Right ventricle myocardium superior (tissue), 1 donor: ENCODE measurements around the gene DKK3. TPM values are rescaled to one million over a fixed set of nuclear protein-coding genes. Genes with fewer than 3 reads are reported as not detected.

Source experiments
- ATAC-seq: fragments of 200-7000 bp; cut with Tn5 transposase; one replicate; pipeline ENCODE4 v1.9.1; 2020; ENCODE audit warnings: mild to moderate bottlenecking; ENCODE audit not compliant: poor library complexity
- DNase-seq: peaks from one replicate; pipeline ENCODE4 v3.0.0-alpha.2; 2020
- intact Hi-C: fragments of 100-400 bp; cut with DNase I; formaldehyde crosslinking; loops from one replicate; pipeline ENCODE4 v1.11.2; 2022
- total RNA-seq: library from RNA; stranded (reverse); fragmentation: NEBNext Ultra II Directional; extraction: Animal tissue kit (Norgen Biotek cat#: 25700); gene quantifications from one replicate; pipeline ENCODE4 v1.2.1, GENCODE V29; 2021
- donor health status: DM: no; HTN: yes; CAD: no; lungs with severe emphysema.

The DKK3 gene
- total RNA-seq, 1 donor from 2014 or later: 520 TPM

DNA sequence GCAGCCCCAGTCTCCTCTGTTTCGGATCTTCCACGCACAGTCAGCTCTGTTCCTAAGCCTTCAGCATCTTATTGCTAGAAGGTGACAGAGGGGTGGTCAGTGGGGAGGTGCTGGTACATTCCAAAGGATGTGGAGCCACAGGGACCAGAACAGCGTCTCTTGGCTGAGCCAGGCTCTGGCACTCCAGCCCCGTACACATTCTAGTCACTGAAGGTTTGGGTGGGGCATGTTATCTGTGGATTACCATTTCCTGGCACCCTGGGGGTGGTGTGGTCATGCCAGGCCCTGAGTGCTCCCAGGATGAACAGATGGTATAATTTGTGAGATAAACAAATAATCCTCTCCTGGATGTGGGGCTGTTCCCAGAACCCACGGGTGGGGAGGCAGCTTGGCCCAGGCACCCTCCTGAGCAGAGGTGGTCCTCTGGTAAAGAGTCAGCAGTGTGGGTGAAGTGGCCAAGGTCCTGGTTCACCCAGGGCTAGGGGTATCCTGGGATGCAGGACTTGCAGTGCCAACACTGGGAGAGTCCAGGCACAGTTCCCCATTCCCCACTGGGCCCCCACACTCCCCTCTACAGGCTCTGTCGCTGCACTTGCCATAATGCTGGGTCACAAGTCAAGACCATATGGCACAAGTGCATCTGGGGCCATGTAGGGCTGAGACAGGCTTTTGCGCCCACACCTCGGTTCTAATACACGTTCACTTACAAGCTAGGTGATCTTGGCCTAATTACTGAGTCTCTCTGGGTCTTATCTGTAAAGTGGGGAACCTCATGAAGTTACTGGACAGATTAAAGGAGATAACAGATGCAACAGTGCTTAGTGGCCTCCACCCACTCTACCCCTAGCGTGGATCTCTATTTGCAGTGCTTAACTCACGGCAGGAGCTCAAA is 33.0 kb downstream of the DKK3 start:
- intact Hi-C loops: no loop called here
- ATAC-seq: no peak
- no peak for DNase-seq

DNA sequence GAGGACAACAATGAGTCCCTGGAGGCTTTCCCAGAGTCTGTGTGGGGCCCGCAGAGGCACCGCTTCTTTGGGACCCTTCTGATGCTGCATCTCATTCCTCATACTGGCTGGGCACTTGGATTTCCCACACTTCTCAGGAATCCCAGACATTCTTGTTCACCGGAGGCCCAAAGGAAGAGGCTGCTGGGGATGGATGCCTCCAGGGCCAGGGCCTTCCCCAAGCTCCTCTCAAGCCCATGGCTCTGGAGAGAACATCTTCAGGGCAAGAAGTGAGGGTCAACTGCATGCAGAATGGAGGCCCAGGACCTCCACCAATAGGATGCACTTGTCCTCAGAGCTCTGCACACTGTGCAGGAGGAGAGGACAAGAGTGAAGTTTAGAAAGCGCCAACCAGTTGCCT is 34.6 kb downstream of the DKK3 start:
- no peak for DNase-seq
- no peak for ATAC-seq
- intact Hi-C loops: no loop called here

DNA sequence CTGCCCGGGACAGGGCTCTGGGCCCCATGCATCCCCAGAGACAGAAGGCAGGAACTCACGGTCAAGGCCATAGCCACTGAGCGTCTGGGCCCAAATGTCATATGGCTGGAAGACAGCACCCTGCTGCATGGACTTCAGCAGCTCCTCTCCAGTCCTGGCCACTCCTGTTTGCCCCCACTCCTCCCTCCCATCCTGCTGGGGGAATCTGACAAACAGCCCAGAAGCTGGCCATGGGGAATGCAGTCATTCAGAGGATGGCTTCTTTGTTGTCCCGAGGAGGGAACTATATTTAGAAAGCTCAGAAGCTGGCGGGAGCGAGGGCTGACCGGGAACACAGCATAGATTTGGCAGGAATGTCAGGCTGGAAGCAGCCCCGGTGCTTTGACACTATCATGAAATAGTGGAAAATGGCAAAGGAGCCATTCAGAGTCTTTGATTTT is 35.0 kb downstream of the DKK3 start:
- ATAC-seq (peak; percentile 84), DNase-seq (peak; percentile 84)
- intact Hi-C loops: no loop called here

DNA sequence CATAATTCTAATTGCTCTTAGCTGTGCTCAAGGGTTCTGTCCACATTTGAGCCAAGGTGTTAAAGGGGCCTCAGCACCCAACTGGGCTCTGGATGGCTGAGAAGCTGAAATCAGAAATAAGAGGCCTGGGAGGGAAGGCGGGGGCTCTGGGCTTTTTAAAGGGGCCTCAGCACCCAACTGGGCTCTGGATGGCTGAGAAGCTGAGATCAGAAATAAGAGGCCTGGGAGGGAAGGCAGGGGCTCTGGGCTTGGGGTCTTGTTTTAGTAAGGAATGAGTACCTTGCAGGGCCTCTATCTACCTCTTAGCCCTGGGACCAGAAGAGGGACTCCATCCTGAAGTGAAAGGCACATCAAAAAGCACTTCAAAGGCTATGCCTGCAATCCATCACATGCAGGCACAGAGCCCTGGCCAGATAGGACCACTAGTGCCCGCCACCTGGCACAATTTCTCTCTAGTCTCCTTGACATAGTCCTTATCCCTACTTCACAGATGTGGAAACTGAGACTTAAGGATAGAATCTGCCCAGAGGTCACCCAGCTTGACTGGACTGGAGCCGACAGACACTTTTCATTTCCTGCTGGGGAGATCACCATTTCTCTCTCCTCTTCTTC is 35.6 kb downstream of the DKK3 start:
- DNase-seq (no peak), ATAC-seq (peak; percentile 26)
- intact Hi-C loops: no loop called here

DNA sequence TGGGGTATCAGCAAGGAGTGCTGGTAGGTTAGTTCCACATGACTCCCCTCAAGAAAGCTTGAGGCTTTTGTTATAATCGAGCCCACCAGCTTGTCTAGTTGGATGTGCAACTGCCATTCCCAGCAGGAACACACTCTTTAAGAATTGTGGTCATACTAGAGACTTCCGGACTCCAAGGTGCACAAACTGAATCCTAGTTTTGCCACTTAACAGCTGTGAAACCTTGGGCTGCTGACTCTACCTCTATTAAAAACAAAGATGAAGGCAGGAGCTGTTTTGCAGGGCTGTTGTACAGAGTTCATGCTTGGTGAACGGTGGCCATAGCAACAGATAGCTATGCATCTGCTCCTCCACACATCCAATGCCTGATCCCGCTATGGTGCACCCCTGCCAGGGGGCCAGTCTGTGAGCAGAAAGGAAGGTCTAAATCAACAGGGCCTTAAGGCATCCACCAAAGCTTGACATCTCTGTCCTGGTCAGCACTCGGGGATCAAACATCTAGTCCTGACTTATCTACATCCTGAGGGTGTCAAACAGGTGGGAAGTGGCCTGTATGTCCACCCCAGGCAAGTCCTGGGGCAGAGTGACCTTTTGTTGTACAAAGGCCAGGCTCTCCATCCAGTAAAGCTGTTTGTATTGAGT is 36.4 kb downstream of the DKK3 start:
- intact Hi-C loops: no loop called here
- no peak for ATAC-seq
- no peak for DNase-seq

DNA sequence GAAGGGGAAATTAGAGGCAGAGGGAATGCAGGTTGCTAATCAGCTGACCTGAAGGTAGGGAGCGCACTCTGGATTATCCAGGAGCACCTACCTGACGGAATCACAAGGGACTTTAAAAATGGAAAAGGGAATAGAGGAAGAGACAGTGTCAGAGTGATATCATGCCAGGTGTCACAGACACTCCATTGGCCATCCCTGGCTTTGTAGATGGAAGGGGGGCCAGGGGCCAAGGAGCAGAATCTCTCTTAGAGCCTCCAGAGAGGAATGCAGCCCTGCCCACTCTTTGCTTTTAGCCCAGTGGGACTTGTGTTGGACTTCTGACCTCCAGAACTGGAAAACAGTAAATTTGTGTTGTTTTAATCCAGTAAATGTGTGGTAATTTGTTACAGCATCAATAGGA is 37.9 kb downstream of the DKK3 start:
- DNase-seq: no peak
- intact Hi-C loops: no loop called here
- no peak for ATAC-seq

DNA sequence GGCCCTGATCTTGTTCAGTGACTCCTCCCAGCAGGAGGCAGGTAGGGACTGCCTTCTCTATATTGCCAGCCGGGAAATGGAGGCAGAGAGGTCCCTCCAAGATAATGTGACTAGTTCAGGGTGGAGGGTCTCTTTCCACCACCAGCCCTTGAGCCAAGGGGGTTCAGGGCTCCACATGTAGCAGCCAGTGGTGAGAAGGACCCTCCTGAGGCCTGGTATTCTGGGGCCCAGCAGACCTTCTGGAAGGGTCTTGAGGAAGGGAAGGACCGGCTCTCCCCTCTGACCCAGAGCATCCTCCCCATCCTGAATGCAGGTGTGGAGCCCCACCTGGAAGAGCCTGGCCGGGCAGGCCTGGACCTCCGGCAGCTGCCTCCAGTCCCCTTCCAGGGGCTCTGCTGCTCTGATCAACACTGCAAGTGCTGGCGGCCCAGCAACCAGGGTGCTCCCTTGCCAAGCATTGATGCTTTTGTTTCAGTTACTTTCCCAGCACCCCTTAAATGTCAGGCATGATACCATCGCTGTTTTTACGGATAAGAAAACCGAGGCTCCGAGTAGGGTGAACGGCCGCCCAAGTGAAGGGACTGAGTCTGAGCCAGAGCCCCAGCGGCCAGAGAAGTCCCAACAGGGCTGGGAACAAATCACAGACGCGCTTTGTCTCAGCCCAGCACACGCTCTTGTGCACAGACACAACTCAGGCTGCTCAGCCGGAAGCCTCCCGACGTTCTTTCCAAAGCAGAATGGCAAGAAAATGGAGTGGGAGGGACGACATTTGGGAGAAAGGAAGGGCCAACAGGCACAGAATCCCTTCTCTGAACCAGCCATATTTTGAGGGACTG is 38.8 kb downstream of the DKK3 start:
- DNase-seq (no peak), ATAC-seq (peak; percentile 13)
- intact Hi-C loops: loop anchor here (5.0 kb wide), 1 partner anchor 38 kb away; the partner anchor contains the start of gene DKK3

DNA sequence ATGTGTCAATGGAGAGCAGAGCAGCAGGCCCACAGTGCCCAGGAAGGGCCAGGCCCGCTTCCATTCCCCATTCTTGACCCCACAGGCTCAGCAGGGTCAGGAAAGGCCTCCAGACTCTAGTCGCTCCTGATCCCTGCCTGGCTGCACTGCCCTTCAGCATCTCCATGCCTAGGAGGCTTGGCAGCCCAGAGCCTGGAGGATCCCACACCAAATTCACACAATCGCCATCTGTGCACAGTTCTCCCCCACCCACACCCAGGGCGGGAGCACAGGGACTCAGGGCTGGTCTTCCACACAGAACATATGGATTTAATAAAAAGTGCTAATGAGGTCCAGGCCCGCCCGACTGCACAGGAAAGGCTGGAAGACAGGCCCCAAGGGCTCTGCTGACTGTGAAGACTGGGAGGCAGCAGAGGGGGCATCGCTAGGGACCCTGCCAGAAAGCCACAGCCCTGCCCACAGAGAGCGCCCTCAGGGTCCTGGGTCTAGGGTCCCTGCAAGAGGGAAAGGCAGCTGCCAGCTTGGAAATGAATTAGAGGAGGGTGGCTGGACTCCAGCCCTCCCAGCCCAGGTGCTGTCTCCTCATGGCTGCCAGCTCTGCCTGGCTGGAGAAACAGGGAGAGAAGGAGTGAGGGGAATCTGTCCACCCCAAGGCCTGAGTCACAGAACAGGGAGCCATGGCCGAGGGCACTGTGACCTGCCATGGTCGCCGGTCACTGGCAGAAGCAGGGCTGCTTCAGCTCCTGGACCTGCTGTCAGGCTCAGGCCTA is 39.7 kb downstream of the DKK3 start:
- intact Hi-C loops: loop anchor here (5.0 kb wide), 1 partner anchor 39 kb away; the partner anchor contains the start of gene DKK3
- ATAC-seq: no peak
- DNase-seq: no peak

DNA sequence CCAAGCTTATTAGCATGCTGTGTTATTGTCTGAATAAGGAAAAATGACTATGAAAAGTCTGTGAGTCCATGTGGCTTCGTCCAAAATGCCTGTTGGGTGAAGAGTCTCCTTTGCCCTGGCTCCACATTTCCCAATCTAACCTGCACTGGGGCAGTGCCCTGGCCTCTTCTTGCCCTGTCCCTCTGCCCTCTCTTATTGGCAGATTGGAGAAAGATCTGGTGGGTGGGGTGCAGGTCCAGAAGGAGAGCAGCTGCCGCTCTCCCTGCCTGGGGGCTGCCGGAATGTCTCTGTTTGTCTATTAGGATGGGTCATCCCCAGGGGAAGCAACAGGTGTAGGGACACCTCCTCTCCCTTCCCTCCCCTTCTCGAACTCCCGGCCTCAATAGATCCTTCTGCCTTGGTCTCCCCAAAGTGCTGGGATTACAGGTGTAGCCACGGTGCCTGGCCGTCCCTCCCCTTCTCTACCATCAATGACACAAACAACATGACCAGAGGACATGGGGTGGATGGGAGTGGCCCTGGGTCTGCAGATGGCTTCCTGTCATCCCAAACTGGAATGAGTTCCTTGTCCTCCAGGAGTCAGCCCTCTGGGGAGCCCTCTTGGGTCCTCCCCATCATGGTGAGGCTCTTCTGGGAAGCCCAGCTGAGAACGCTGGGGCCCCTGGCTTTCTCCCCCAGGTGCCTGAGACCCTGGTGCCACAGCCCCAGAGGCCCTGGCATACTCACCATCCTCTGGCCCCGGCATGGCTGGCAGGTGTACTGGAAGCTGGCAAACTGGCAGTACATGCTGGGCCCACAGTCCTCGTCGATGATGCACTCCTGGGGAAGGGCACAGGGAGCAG is 40.5 kb downstream of the DKK3 start:
- intact Hi-C loops: loop anchor here (5.0 kb wide), 1 partner anchor 39 kb away; the partner anchor contains the start of gene DKK3
- peak; percentile 36 for DNase-seq
- no peak for ATAC-seq

DNA sequence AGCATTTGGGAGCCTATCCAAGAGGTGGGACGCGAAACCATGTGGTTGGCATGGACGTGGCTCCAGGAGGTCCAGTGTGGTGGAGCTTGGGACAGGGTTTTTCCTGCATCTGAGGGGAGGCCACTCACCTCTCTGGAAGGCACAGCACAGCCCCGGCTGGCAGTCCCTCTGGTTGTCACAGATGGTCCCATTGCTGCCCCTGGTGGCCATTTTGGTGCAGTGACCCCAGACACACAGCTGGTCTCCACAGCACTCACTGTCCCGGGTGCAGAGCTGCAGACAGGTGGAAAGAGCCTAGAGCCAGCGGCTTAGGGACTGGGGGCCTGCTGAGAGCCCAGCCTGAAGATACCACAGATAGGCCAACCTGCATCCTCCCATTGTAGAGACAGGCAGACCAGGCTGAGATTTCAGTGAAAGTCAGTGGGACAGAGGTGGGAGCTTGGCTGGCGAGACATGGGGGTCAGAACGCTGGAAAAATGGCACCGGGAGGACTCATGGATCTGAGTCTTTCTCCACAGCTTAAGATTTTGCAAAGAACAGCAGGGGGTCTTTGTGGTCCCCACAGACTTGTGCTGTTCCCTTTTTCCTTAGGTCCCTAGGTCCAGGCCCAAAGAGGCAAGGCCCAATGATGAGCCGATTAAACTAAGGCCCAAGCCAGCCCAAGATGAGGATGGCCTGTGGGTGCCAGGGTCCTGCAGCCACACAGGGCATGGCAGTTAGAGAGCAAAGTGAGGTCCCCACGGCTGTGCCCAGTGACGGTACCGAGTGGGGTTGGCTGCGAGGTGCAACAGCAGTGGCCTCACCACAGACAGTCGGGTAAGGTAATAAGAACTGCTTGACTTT is 41.4 kb downstream of the DKK3 start:
- DNase-seq (peak; percentile 88), ATAC-seq (peak; percentile 62)
- intact Hi-C loops: loop anchor here (5.0 kb wide), 1 partner anchor 40 kb away; the partner anchor contains the start of gene DKK3

DNA sequence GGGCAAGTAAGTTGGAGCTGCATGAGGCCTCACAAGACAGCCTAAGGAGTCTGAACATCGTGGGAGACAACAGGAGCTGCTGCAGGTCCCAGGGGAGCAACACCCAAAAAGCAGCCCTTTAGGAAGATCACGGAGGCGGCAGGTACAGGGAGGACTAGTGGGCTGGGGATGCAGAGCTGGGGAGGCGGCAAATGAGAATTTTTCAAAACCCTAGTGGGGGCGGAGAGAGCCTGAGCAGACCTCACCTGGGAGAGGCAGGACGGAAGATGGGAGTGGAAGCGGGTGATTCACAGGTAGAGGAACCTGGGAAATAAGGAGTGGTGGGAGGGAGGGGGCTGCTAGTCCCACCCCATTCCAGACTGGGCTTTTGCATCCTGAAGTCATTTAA is 42.1 kb downstream of the DKK3 start:
- no peak for ATAC-seq
- intact Hi-C loops: loop anchor here (5.0 kb wide), 1 partner anchor 41 kb away; the partner anchor contains the start of gene DKK3
- no peak for DNase-seq

DNA sequence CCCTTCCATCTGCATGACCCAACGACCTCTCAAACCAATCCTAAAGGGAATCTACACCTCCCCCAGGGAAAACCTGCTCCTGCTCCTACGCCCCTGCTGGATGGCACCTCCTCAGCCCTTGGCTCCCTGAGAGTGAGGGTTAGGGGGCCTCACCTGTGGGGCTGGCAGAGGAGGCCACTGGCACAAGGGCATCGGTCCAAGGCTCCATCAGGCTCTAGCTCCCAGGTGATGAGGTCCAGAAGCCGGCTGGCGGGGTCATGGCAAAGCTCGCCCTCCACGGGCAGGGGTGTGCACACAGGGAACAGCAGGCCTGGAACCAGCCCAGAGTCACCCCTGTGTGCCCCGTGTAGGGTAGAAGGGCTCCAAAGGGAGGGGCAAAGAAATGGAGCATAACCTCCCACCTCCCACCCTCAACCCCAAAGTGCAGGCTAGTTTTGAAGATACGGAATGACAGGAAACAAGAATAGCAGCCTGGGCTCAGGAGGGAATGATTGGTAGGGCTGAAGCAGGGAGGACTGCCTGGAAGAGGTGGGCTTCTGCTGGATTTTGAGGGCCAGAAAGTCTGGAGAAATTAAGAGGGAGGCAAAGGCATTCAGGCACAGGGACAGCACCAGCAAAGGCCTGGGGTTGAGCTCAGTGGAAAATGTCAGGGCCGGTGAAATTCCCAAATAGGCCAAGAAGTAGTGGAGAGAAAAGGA is 42.6 kb downstream of the DKK3 start:
- no peak for ATAC-seq
- peak; percentile 39 for DNase-seq
- intact Hi-C loops: loop anchor here (5.0 kb wide), 1 partner anchor 41 kb away; the partner anchor contains the start of gene DKK3

DNA sequence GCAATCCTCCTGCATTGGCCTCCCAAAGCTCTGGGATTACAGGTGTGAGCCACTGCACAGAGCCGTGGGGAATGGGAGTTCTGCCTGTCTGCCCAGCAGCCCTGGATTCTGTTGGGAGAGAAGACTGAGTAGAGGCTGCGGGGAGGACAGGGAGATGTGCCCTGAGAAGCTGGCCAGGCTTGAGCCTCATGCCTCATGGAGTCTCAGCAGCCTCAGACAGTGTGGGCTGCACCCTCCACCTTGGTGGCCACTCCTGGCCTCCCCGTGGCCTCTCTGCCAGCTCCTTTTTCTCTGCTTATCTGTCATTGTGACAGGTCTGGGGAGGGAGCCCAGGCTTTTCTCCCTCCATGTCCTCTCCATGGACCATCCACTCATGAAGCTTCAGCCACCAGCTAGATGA is 43.2 kb downstream of the DKK3 start:
- no peak for ATAC-seq
- no peak for DNase-seq
- intact Hi-C loops: loop anchor here (5.0 kb wide), 1 partner anchor 42 kb away; the partner anchor contains the start of gene DKK3

DNA sequence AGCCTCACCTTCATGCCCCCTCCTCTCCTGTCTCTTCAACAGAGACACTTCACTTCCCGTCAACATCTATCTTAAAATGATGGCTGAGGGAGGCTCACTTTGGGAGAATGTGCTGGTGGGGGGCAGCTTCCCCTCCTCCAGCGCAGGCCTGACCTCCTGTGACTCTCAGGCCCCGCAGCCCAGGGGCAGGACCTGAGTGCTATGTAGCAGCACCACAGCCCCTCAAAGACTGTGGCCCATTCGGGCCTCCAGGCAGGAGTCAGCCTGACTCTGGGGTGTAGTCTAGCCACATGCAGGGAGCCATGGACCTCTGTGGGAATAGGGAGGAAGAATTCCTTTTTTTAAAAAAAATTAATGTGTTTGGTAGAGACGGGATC is 43.7 kb downstream of the DKK3 start:
- intact Hi-C loops: loop anchor here (5.0 kb wide), 1 partner anchor 43 kb away; the partner anchor contains the start of gene DKK3
- DNase-seq (no peak), ATAC-seq (no peak)
